GM12864 (cell line): ENCODE data around the gene STX16.
A peak's percentile ranks its signal among the peaks of the same experiment; 100 is the strongest.
"Not testable (repeated sequence)": the region's sequence is repeated elsewhere in the genome, so short reads cannot be mapped to it uniquely, and the experiment has no call there.

Source experiments
- DNase-seq: peaks from one replicate; pipeline ENCODE4 v3.0.0-alpha.2; 2011; ENCODE audit warnings: low read depth
- H3K4me3 ChIP-seq: 2 replicates; pipeline ENCODE4 v1.5.1; 2011; ENCODE audit warnings: mild to moderate bottlenecking, low read depth, low read length, control low read depth
- TF ChIP-seq, protein P1 (sequence below): IDR thresholded peaks from 2 replicates; pipeline ENCODE4 v1.5.1; 2011; ENCODE audit warnings: low read depth, mild to moderate bottlenecking, moderate library complexity, low read length, control low read depth, inconsistent platforms; ENCODE audit errors: missing control alignments

Gene STX16

DNA sequence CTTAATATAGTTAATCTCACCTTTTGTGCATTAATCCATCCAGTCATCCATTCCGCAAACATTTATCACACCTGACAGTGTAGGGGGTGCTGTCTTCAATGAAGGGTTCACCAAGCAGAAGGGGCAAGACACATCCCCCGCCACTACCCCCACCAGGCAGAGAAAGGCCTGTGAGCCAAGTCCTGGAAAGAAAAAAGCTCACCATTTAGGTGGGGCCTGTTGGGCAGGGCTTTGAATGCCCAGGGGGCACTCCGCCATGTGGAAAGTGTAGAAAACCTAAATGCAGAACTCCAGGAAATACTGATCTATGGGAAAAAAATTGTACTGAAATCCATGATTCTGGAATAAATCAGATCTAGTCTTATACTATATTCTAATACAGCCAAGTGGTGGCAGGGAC lies 4.8 kb upstream of the STX16 start:
- H3K4me3 ChIP-seq = no peak overlapping the region
- TF ChIP-seq, protein P1, sequence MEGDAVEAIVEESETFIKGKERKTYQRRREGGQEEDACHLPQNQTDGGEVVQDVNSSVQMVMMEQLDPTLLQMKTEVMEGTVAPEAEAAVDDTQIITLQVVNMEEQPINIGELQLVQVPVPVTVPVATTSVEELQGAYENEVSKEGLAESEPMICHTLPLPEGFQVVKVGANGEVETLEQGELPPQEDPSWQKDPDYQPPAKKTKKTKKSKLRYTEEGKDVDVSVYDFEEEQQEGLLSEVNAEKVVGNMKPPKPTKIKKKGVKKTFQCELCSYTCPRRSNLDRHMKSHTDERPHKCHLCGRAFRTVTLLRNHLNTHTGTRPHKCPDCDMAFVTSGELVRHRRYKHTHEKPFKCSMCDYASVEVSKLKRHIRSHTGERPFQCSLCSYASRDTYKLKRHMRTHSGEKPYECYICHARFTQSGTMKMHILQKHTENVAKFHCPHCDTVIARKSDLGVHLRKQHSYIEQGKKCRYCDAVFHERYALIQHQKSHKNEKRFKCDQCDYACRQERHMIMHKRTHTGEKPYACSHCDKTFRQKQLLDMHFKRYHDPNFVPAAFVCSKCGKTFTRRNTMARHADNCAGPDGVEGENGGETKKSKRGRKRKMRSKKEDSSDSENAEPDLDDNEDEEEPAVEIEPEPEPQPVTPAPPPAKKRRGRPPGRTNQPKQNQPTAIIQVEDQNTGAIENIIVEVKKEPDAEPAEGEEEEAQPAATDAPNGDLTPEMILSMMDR = no peak
- DNase-seq = no peak

- TF ChIP-seq, protein P1 = no peak
- H3K4me3 ChIP-seq = no peak overlapping the region
- DNase-seq = no peak
Observed at GRCh38 chr20:58646703-58647102, 4.4 kb upstream of the STX16 start.

DNA sequence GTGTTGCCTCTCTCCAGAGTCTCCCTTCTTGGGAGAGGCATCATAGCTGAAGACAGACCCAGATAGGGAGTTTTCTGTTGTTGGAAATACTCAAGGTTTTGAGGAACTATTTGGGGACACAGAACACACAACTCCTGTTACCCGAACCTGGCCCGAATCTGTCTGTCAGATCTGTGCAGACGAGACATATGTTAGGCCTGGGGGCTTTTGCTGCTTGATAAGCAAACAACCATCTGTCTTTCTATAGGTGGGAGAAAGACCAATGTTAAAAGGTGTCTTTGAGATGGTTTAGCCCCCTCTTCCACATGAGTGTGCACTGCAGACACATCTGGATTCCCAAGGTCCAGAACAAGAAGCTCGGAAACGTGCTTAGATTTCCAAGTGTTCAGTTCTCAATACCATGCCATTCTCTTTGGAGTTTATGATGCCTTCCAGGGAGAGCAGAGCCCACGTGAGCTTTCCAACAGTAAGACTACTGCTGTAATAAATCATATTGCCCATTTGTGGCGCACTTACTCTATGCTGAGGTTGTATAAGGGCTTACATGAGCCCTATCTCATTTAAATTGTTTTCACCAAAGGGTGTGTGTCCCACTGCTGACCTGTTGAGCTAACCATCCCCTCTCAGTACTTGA lies 3.8 kb upstream of the STX16 start:
- TF ChIP-seq, protein P1 = peak; percentile 50
- no peak for DNase-seq
- H3K4me3 ChIP-seq = no peak overlapping the region

GRCh38 chr20:58647796-58648501 lies 3.1 kb upstream of the STX16 start:
- no peak overlapping the region for H3K4me3 ChIP-seq
- no peak for DNase-seq
- TF ChIP-seq, protein P1 = no peak

DNA sequence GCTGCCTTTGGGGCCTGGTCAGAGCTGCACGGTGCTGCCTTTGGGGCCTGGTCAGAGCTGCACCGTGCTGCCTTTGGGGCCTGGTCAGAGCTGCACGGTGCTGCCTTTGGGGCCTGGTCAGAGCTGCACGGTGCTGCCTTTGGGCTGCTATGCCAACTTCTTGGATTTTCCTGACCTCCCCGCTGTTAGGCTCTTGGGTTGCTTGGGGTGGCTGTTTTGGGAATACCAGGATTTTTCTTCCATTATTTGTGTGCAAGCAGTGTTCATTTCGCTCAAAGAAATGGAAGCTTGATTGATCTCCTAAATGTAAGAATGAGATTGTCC lies 2.6 kb upstream of the STX16 start:
- DNase-seq, H3K4me3 ChIP-seq: not testable (repeated sequence)

DNA sequence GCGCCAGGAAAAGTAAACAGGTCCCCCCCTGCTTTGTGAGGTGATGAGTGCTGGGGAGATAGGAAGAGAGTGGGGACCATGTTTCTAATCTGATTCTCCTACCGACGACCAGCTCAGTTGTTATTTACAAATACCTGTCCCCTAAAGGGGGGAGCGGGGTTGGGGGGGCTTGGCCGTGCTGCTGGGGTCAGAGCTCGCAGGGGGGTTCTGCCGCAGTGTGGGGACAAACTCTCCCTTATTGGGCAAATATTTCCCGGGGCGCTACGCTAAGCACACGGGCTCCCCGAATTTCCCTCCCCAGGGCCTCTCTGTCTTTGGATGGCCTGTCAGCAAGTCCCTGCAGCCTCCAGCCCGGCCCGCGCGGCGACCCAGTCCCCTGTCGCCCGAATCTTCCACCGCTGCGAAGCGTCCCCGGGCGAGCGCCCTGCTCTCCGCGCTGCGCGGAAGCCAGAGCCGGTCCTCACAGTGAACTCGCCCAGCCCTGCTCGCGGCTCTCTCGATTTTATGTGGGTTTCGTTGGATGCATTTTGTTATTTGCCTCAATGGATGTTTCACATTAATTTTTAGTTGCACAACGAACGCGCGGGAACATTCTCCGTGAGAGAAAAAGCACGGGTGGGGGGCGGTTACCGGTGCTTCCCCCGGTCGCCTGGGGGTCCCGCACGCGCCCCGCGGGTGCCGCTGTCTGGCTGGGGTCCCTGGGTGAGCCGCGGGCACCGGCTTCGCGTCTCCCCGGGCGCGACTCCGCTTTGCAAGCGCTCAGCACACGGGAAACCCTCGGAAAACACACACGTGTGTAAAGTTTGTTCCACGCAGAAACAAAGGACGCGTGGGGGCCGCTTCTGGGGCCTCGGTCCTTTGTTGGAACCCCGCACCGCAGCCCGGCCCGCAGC lies 1.5 kb upstream of the STX16 start:
- TF ChIP-seq, protein P1 = no peak
- DNase-seq = no peak
- peak overlapping the region; percentile 95 for H3K4me3 ChIP-seq

DNA sequence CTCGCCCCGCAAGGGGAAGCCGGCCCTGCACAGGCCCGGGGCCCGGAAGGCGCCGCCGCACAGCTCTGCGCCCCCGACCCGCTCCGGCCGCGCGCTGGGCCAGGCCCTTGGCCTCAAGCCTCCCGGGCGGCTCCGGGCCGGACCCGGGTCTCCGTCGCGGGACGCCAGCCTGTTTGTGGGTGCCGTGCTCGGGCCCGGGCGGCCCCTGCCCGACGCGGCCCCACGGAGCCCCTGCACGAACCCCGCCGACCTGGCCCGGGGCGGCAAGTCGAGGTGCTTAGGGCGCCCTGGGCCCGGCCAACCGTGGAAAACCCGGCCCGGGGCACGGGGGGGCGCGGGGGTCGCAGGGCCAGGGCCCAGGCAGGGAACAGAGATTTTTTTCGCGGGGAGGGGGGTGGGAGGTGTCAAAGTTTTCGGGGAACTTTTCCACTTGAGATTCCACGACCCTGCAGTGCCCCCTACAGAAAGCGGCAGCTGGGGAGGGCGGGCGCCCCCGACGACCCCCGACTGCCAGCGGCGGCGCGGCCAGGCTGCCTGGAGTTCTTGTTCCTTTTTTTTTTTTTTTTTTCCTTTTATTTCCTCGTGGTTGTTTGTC lies 805 bp upstream of the STX16 start:
- TF ChIP-seq, protein P1 = no peak
- peak overlapping the region; percentile 95 for H3K4me3 ChIP-seq
- no peak for DNase-seq
